GM12878 (cell line): ENCODE data around the gene PELO. TPM values are rescaled to one million over a fixed set of nuclear protein-coding genes. Genes with fewer than 3 reads are reported as not detected.

ENCODE experiments used
- ATAC-seq: fragments of 200-7000 bp; cut with Tn5 transposase; 3 replicates; pipeline ENCODE4 v1.9.1; 2020; ENCODE audit warnings: mild to moderate bottlenecking, moderate library complexity
- BruUV-seq: library from RNA; stranded (reverse); fragments of 400-500 nt; replicated peaks from 2 replicates; lab custom pipeline; 2021; lab: Mats Ljungman, UMichigan
- CTCF ChIA-PET: fragments of 300-600 bp; sonication (Branson Sonifier 250); formaldehyde crosslinking; extraction: SDS; loops from one replicate; lab custom pipeline; 2021; ENCODE audit warnings: inconsistent platforms; lab: Yijun Ruan, JAX
- POLR2A ChIA-PET: fragments of 350-600 bp; formaldehyde crosslinking; extraction: SDS; loops from one replicate; lab custom pipeline; 2021; ENCODE audit warnings: inconsistent platforms; lab: Charles Lee
- RAD21 ChIA-PET: fragments of 300-600 bp; sonication (Branson Sonifier 250); formaldehyde crosslinking; loops from one replicate; lab custom pipeline; 2023; ENCODE audit warnings: antibody characterized with exemption; ENCODE audit not compliant: unreplicated experiment; lab: Charles Lee
- SMC1A ChIA-PET: fragments of 300-600 bp; sonication (Branson Sonifier 250); formaldehyde crosslinking; loops from one replicate; lab custom pipeline; 2023; ENCODE audit not compliant: unreplicated experiment, uncharacterized antibody; lab: Charles Lee
- DNase-seq: peaks from one replicate; pipeline ENCODE4 v3.0.0-alpha.2; 2011; ENCODE audit warnings: low read depth, low spot score
- FAIRE-seq: peaks from 3 replicates; lab custom pipeline; 2011; peaks lifted over from hg19 to GRCh38; lab: Jason Lieb, UNC
- H2AFZ ChIP-seq: 2 replicates; pipeline ENCODE4 v1.6.0; 2011; ENCODE audit warnings: low read depth, low read length, control low read depth; ENCODE audit not compliant: control insufficient read depth
- H3K27ac ChIP-seq: 2 replicates; pipeline ENCODE4 v1.5.1; 2011; ENCODE audit warnings: control low read depth; ENCODE audit not compliant: control insufficient read depth, insufficient read depth
- H3K27me3 ChIP-seq, 2 experiments: replicated peaks in 1 of 2; 2 replicates each; pipeline versions ENCODE4 v1.6.0 to v1.6.1; 2011; ENCODE audit warnings: low read length in 1 of 2; ENCODE audit not compliant: control insufficient read depth in 2 of 2, insufficient read depth in 2 of 2
- H3K36me3 ChIP-seq, 2 experiments: 2 replicates each; pipeline ENCODE4 v1.5.1; 2011; ENCODE audit warnings: low read length in 1 of 2; ENCODE audit not compliant: control insufficient read depth in 2 of 2, insufficient read depth in 2 of 2
- H3K4me1 ChIP-seq: 2 replicates; pipeline ENCODE4 v1.6.1; 2011; ENCODE audit warnings: mild to moderate bottlenecking, low read length, moderate library complexity, mixed read lengths; ENCODE audit not compliant: control insufficient read depth, insufficient read depth
- H3K4me2 ChIP-seq: 2 replicates; pipeline ENCODE4 v1.6.0; 2011; ENCODE audit warnings: control low read depth; ENCODE audit not compliant: control insufficient read depth, insufficient read depth
- H3K4me3 ChIP-seq: fragments of 200-600 bp; sonication (generic); 2 replicates; pipeline ENCODE4 v1.5.1; 2016
- H3K79me2 ChIP-seq: 2 replicates; pipeline ENCODE4 v1.6.0; 2011; ENCODE audit warnings: low read length; ENCODE audit not compliant: control insufficient read depth, insufficient read depth
- H3K9ac ChIP-seq: 2 replicates; pipeline ENCODE4 v1.8.0; 2011; ENCODE audit warnings: low read length, control low read depth, mixed read lengths; ENCODE audit not compliant: control insufficient read depth, insufficient read depth
- H3K9me3 ChIP-seq: replicated peaks from 3 replicates; pipeline ENCODE4 v1.5.1; 2011; ENCODE audit warnings: mild to moderate bottlenecking, low read length; ENCODE audit not compliant: control insufficient read depth, insufficient read depth
- H4K20me1 ChIP-seq: 2 replicates; pipeline ENCODE4 v1.6.0; 2011; ENCODE audit not compliant: control insufficient read depth, insufficient read depth
- CBX3 ChIP-seq: fragments of 200-600 bp; sonication (generic); IDR thresholded peaks from 2 replicates; pipeline ENCODE4 v1.6.1; 2016; ENCODE audit warnings: low read depth, borderline replicate concordance
- KDM1A ChIP-seq: fragments of 200-600 bp; sonication (generic); IDR thresholded peaks from 2 replicates; pipeline ENCODE4 v1.6.1; 2016; ENCODE audit warnings: borderline replicate concordance
- KLF5 ChIP-seq: fragments of 450-650 bp; IDR thresholded peaks from 2 replicates; pipeline ENCODE4 v1.6.1; 2014; ENCODE audit warnings: mild to moderate bottlenecking; ENCODE audit not compliant: partially characterized antibody
- LARP7 ChIP-seq: fragments of 450-650 bp; IDR thresholded peaks from 2 replicates; pipeline ENCODE4 v1.6.1; 2017; ENCODE audit warnings: mild to moderate bottlenecking
- MTA2 ChIP-seq: fragments of 450-650 bp; IDR thresholded peaks from 2 replicates; pipeline ENCODE4 v1.6.1; 2016; ENCODE audit warnings: low read depth, mild to moderate bottlenecking, moderate library complexity
- NFIC ChIP-seq: IDR thresholded peaks from 2 replicates; pipeline ENCODE4 v1.6.1; 2012; ENCODE audit warnings: low read depth, mild to moderate bottlenecking, inconsistent platforms, low read length, moderate library complexity
- NRF1 ChIP-seq: conservative IDR thresholded peaks from 2 replicates; pipeline ENCODE4 v1.6.1; 2011; ENCODE audit warnings: mild to moderate bottlenecking, low read depth, low read length, improper control_type of control experiment
- SMARCA5 ChIP-seq: fragments of 450-650 bp; IDR thresholded peaks from 2 replicates; pipeline ENCODE4 v1.6.1; 2017; ENCODE audit warnings: mild to moderate bottlenecking
- SREBF2 ChIP-seq: IDR thresholded peaks from 2 replicates; pipeline ENCODE4 v1.6.1; 2012; ENCODE audit warnings: mild to moderate bottlenecking, low read length
- STAT1 ChIP-seq: fragments of 450-650 bp; conservative IDR thresholded peaks from 2 replicates; pipeline ENCODE4 v1.6.1; 2014; ENCODE audit warnings: antibody characterized with exemption, mild to moderate bottlenecking
- YY1 ChIP-seq: IDR thresholded peaks from 2 replicates; pipeline ENCODE4 v1.6.1; 2011; ENCODE audit warnings: low read depth, mild to moderate bottlenecking, low read length
- WGBS: methylation state at CpG from one replicate; pipeline ENCODE4 v1.1.6; 2016; ENCODE audit warnings: low lambda C conversion rate; ENCODE audit not compliant: insufficient replicate concordance, insufficient coverage; ENCODE audit errors: missing lambda C conversion rate; 5-methylcytosine and 5-hydroxymethylcytosine counted together
- in situ Hi-C: fragments of 300-500 bp; cut with MboI; formaldehyde crosslinking; loops from 9 replicates; pipeline ENCODE4 v1.14.3; 2018; ENCODE audit warnings: mixed read lengths
- intact Hi-C: fragments of 100-400 bp; cut with micrococcal nuclease; formaldehyde crosslinking; loops from one replicate; pipeline ENCODE4 v1.14.2; 2022; ENCODE audit not compliant: unreplicated experiment
- polyA plus RNA-seq, 11 experiments: library from polyadenylated mRNA; depleted of rRNA in 4 of 11; unstranded in 6 of 11; stranded (reverse) in 5 of 11; fragments of >200 nt; fragmentation: Nextera tagmentation in 4 of 11; fragmentation: Illumina TruSeq in 1 of 11; extraction: Ambion mirVana in 4 of 11; extraction: Trizol in 1 of 11; gene quantifications; 1 replicate in 1 of 11; 2 replicates in 10 of 11; pipeline versions ENCODE4 v1.2.1 to v1.2.3, GENCODE V29; 2011 to 2016; ENCODE audit warnings: inconsistent platforms in 2 of 11, missing spikeins in 2 of 11, low read depth in 1 of 11
- total RNA-seq, 4 experiments: library from RNA; depleted of rRNA in 3 of 4; stranded (reverse); fragments of >200 nt in 3 of 4; fragmentation: Illumina TruSeq in 1 of 4; extraction: Trizol in 1 of 4; gene quantifications; 2 replicates each; pipeline versions ENCODE4 v1.2.1 to v1.2.3, GENCODE V29; 2013 to 2021
- TF ChIP-seq, protein P1 (sequence below): IDR thresholded peaks from 2 replicates; pipeline ENCODE4 v1.6.1; 2012; ENCODE audit warnings: low read length, inconsistent platforms
- TF ChIP-seq, protein P2 (sequence below): fragments of 450-650 bp; formaldehyde crosslinking; IDR thresholded peaks from 2 replicates; pipeline ENCODE4 v1.4.0; 2022; ENCODE audit warnings: mild to moderate bottlenecking, moderate library complexity

PELO gene
- total and polyA plus RNA-seq, 10 of the 15 experiments (the other 5 are each of a cell fraction or from before 2014, with no cell fraction given), result 5.6 to 11.9 (median 8.7) TPM

DNA sequence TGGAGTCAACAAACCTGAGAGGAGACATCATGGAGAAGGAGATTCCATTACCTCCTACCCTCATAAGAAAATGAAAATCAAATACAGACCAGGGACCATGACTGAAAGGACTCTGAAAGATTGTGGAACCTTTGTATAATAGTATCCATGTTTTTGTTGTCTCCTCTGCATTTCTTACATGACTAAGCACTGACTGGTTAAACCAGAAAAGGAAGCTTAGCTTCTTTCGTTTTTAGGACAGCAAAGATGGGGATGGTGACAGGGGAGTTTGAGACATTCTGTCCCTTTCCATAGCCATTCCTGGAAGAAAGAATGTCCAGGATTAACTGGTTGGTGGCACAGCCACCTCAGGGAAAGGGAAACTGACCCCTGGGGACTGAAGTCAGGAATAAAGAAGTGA lies 22.2 kb downstream of the PELO start:
- Histone ChIP-seq H3K36me3 (no peaks in the 10 kb centered on the region), H3K9ac (no peak overlapping the region), H3K4me3 (no peak overlapping the region), H4K20me1 (no peaks in the 10 kb centered on the region), H3K27me3 (no peaks in the 10 kb centered on the region), H3K79me2 (no peaks in the 10 kb centered on the region), H3K27ac (no peak overlapping the region), H2AFZ (no peak overlapping the region), H3K4me2 (no peak overlapping the region), H3K4me1 (no peaks in the 10 kb centered on the region), H3K9me3 (no peaks in the 10 kb centered on the region)
- TF ChIP-seq STAT1, result no peak
- TF ChIP-seq NRF1, result no peak
- TF ChIP-seq SREBF2, result no peak
- no peak for TF ChIP-seq KLF5
- TF ChIP-seq, protein P1, sequence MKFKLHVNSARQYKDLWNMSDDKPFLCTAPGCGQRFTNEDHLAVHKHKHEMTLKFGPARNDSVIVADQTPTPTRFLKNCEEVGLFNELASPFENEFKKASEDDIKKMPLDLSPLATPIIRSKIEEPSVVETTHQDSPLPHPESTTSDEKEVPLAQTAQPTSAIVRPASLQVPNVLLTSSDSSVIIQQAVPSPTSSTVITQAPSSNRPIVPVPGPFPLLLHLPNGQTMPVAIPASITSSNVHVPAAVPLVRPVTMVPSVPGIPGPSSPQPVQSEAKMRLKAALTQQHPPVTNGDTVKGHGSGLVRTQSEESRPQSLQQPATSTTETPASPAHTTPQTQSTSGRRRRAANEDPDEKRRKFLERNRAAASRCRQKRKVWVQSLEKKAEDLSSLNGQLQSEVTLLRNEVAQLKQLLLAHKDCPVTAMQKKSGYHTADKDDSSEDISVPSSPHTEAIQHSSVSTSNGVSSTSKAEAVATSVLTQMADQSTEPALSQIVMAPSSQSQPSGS, result no peak
- TF ChIP-seq CBX3, result no peak
- no peak for TF ChIP-seq NFIC
- no peak for TF ChIP-seq SMARCA5
- intact Hi-C loops (no loop called here), in situ Hi-C loops (no loop called here)
- no peak for ATAC-seq
- BruUV-seq, result no TSS peak
- ChIA-PET RAD21 (no interaction called here), CTCF (no interaction called here), SMC1A (interaction anchor here (3.8 kb wide), 1 partner anchor 11 kb away, joined by 13 read pairs; no protein-coding TSS in a partner anchor), POLR2A (no interaction called here)
- FAIRE-seq, result no peak
- DNase-seq, result no peak
- 57% methylated on average over 1 of the region's 1 CpG for WGBS

DNA sequence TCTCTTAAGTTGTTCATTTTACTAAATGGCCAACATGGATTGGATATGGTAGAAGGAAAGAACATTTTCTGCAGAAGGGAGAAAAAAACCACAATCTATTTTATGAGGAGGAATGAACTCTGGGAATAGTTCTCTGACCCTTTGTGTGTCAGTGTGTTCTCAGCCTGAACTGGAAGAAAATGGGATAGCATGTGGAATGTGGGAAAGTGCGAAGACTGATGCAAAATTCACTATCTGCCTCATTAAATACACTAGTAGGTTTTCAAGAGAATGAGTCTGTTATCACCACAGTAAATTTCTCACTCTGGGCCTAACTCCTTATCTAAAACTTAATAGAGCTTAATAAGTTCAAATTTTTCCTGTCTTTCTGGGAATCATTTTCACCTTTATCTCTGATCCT lies 22.7 kb downstream of the PELO start:
- ChIA-PET SMC1A (interaction anchor here (3.8 kb wide), 1 partner anchor 11 kb away, joined by 13 read pairs; no protein-coding TSS in a partner anchor), CTCF (no interaction called here), RAD21 (no interaction called here), POLR2A (no interaction called here)
- Histone ChIP-seq H3K9ac (no peak overlapping the region), H3K9me3 (no peaks in the 10 kb centered on the region), H3K4me1 (no peaks in the 10 kb centered on the region), H3K27me3 (no peaks in the 10 kb centered on the region), H3K36me3 (no peaks in the 10 kb centered on the region), H3K4me2 (no peak overlapping the region), H4K20me1 (no peaks in the 10 kb centered on the region), H3K27ac (no peak overlapping the region), H3K4me3 (no peak overlapping the region), H3K79me2 (no peaks in the 10 kb centered on the region), H2AFZ (no peak overlapping the region)
- ATAC-seq, result no peak
- in situ Hi-C loops, result no loop called here
- intact Hi-C loops, result no loop called here
- no TSS peak for BruUV-seq
- no peak for FAIRE-seq
- DNase-seq, result no peak
- WGBS, result 93% methylated on average over 1 of the region's 1 CpG
- no peak for TF ChIP-seq KDM1A
- TF ChIP-seq YY1, result no peak
- TF ChIP-seq MTA2, result no peak
- TF ChIP-seq, protein P2, sequence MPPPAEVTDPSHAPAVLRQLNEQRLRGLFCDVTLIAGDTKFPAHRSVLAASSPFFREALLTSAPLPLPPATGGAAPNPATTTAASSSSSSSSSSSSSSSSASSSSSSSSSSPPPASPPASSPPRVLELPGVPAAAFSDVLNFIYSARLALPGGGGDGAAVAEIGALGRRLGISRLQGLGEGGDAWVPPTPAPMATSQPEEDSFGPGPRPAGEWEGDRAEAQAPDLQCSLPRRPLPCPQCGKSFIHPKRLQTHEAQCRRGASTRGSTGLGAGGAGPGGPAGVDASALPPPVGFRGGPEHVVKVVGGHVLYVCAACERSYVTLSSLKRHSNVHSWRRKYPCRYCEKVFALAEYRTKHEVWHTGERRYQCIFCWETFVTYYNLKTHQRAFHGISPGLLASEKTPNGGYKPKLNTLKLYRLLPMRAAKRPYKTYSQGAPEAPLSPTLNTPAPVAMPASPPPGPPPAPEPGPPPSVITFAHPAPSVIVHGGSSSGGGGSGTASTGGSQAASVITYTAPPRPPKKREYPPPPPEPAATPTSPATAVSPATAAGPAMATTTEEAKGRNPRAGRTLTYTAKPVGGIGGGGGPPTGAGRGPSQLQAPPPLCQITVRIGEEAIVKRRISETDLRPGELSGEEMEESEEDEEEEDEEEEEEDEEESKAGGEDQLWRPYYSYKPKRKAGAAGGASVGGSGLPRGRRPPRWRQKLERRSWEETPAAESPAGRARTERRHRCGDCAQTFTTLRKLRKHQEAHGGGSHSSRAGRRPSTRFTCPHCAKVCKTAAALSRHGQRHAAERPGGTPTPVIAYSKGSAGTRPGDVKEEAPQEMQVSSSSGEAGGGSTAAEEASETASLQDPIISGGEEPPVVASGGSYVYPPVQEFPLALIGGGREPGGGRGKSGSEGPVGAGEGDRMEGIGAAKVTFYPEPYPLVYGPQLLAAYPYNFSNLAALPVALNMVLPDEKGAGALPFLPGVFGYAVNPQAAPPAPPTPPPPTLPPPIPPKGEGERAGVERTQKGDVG (CRISPR knock-in tag), result no peak
- no peak for TF ChIP-seq LARP7
- no peak for TF ChIP-seq SMARCA5
